HepG2 (cell line): Measurements from ENCODE around the gene CEP128. TPM values are rescaled to one million over a fixed set of nuclear protein-coding genes. Genes with fewer than 3 reads are reported as not detected.

Source experiments
- AFF4 ChIP-seq: sonication (generic); formaldehyde crosslinking; IDR thresholded peaks from 2 replicates; pipeline ENCODE4 v1.4.0; 2020; ENCODE audit warnings: missing genetic modification reagents
- FOXA1 ChIP-seq, 2 experiments: fragments of 450-650 bp in 1 of 2; sonication (generic) in 1 of 2; formaldehyde crosslinking in 1 of 2; IDR thresholded peaks; 2 replicates each; pipeline versions ENCODE4 v1.4.0 to v1.6.1; 2016 to 2020; ENCODE audit warnings: missing genetic modification reagents in 1 of 2
- FOXA3 ChIP-seq: IDR thresholded peaks from 2 replicates; pipeline ENCODE4 v1.6.1; 2016; ENCODE audit warnings: missing genetic modification reagents, missing compliant biosample characterization
- GMEB1 ChIP-seq: sonication (generic); formaldehyde crosslinking; IDR thresholded peaks from 2 replicates; pipeline ENCODE4 v1.5.1; 2020; ENCODE audit warnings: missing genetic modification reagents, mild to moderate bottlenecking, borderline replicate concordance
- HNRNPL ChIP-seq: fragments of 200-400 bp; formaldehyde crosslinking; IDR thresholded peaks from 2 replicates; pipeline ENCODE4 v1.6.1; 2017; ENCODE audit warnings: mild to moderate bottlenecking, low read depth, low read length
- ISX ChIP-seq: sonication (generic); formaldehyde crosslinking; conservative IDR thresholded peaks from 2 replicates; pipeline ENCODE4 v1.5.0; 2020; ENCODE audit warnings: missing genetic modification reagents
- MXD4 ChIP-seq: IDR thresholded peaks from 2 replicates; pipeline ENCODE4 v1.6.1; 2016; ENCODE audit warnings: mild to moderate bottlenecking, missing biosample characterization, missing genetic modification reagents
- PHF20 ChIP-seq: sonication (generic); formaldehyde crosslinking; IDR thresholded peaks from 2 replicates; pipeline ENCODE4 v1.5.0; 2020; ENCODE audit warnings: mild to moderate bottlenecking, missing genetic modification reagents
- POLR2AphosphoS2 ChIP-seq: IDR thresholded peaks from 2 replicates; pipeline ENCODE4 v1.6.1; 2011; ENCODE audit warnings: low read depth, low read length, improper control_type of control experiment
- RBM39 ChIP-seq: fragments of 200-400 bp; formaldehyde crosslinking; IDR thresholded peaks from one replicate; pipeline ENCODE4 v1.6.1; 2018; ENCODE audit warnings: antibody characterized with exemption, mild to moderate bottlenecking, low read depth, low read length; ENCODE audit not compliant: poor library complexity, severe bottlenecking
- REL ChIP-seq: sonication (generic); formaldehyde crosslinking; conservative IDR thresholded peaks from 2 replicates; pipeline ENCODE4 v1.8.0; 2022; ENCODE audit warnings: mild to moderate bottlenecking, missing genetic modification reagents, moderate library complexity
- SALL1 ChIP-seq: sonication (generic); formaldehyde crosslinking; IDR thresholded peaks from 2 replicates; pipeline ENCODE4 v1.8.0; 2022; ENCODE audit warnings: mild to moderate bottlenecking, missing genetic modification reagents
- TCF12 ChIP-seq, 2 experiments: fragments of 450-650 bp in 1 of 2; sonication (generic) in 1 of 2; formaldehyde crosslinking in 1 of 2; IDR thresholded peaks; 2 replicates each; pipeline versions ENCODE4 v1.6.1 to v1.8.0; 2017 to 2022; ENCODE audit warnings: antibody characterized with exemption in 1 of 2, mild to moderate bottlenecking in 1 of 2, missing genetic modification reagents in 1 of 2, moderate library complexity in 1 of 2
- TFDP2 ChIP-seq: sonication (generic); formaldehyde crosslinking; IDR thresholded peaks from 2 replicates; pipeline ENCODE4 v1.4.0; 2020; ENCODE audit warnings: missing genetic modification reagents
- ZNF24 ChIP-seq: fragments of 450-650 bp; IDR thresholded peaks from 2 replicates; pipeline ENCODE4 v1.6.1; 2017; ENCODE audit warnings: antibody characterized with exemption, mild to moderate bottlenecking
- ZNF720 ChIP-seq: sonication (generic); formaldehyde crosslinking; IDR thresholded peaks from 2 replicates; pipeline ENCODE4 v1.4.0; 2020; ENCODE audit warnings: missing genetic modification reagents
- polyA plus RNA-seq, 8 experiments: library from polyadenylated mRNA; depleted of rRNA in 3 of 8; stranded (reverse) in 7 of 8; unstranded in 1 of 8; fragments of >200 nt; fragmentation: Illumina TruSeq in 4 of 8; extraction: Trizol in 4 of 8; gene quantifications; 2 replicates each; pipeline versions ENCODE4 v1.2.1 to v1.2.3, GENCODE V29; 2011 to 2016; ENCODE audit warnings: low read depth in 4 of 8, missing spikeins in 1 of 8, mixed read lengths in 1 of 8; ENCODE audit not compliant: insufficient read depth in 1 of 8
- total RNA-seq, 5 experiments: library from RNA; depleted of rRNA; stranded (reverse); fragments of >200 nt; fragmentation: Illumina TruSeq; extraction: Trizol; gene quantifications; 2 replicates each; pipeline ENCODE4 v1.2.3, GENCODE V29; 2016; ENCODE audit warnings: low read depth in 1 of 5
- TF ChIP-seq, protein P1 (sequence below): sonication (generic); formaldehyde crosslinking; IDR thresholded peaks from 2 replicates; pipeline ENCODE4 v1.4.0; 2020; ENCODE audit warnings: missing genetic modification reagents
- TF ChIP-seq, protein P2 (sequence below): IDR thresholded peaks from 2 replicates; pipeline ENCODE4 v1.6.1; 2012; ENCODE audit warnings: inconsistent platforms

Gene CEP128
- total and polyA plus RNA-seq, 2 of the 13 experiments (the other 11 are each of a cell fraction or from before 2014, with no cell fraction given), result 1.3 to 7.5 TPM

- TF ChIP-seq RBM39, result no peak
- TF ChIP-seq POLR2AphosphoS2, result no peak
- no peak for TF ChIP-seq FOXA1 (IDR thresholded peaks at IDR 0.05)
- no peak for TF ChIP-seq FOXA1 (CRISPR knock-in tag; IDR thresholded peaks at IDR 0.05)
- TF ChIP-seq, protein P1, sequence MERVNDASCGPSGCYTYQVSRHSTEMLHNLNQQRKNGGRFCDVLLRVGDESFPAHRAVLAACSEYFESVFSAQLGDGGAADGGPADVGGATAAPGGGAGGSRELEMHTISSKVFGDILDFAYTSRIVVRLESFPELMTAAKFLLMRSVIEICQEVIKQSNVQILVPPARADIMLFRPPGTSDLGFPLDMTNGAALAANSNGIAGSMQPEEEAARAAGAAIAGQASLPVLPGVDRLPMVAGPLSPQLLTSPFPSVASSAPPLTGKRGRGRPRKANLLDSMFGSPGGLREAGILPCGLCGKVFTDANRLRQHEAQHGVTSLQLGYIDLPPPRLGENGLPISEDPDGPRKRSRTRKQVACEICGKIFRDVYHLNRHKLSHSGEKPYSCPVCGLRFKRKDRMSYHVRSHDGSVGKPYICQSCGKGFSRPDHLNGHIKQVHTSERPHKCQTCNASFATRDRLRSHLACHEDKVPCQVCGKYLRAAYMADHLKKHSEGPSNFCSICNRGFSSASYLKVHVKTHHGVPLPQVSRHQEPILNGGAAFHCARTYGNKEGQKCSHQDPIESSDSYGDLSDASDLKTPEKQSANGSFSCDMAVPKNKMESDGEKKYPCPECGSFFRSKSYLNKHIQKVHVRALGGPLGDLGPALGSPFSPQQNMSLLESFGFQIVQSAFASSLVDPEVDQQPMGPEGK (CRISPR knock-in tag), result no peak
- TF ChIP-seq ZNF24, result no peak
- no peak for TF ChIP-seq MXD4
- TF ChIP-seq, protein P2, sequence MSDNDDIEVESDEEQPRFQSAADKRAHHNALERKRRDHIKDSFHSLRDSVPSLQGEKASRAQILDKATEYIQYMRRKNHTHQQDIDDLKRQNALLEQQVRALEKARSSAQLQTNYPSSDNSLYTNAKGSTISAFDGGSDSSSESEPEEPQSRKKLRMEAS, result peak; percentile 28; the same call in 1 of the 2 replicates
- TF ChIP-seq TCF12 (IDR thresholded peaks at IDR 0.05), result no peak
- no peak for TF ChIP-seq TCF12 (CRISPR knock-in tag; IDR thresholded peaks at IDR 0.05)
- TF ChIP-seq HNRNPL, result 0 out of 2 replicates have a peak, but pooled peaks have one; percentile 33
- TF ChIP-seq TFDP2 (CRISPR knock-in tag), result peak; percentile 99
- TF ChIP-seq ZNF720, result no peak
- no peak for TF ChIP-seq REL (CRISPR knock-in tag)
- TF ChIP-seq ISX, result no peak
- no peak for TF ChIP-seq SALL1 (CRISPR knock-in tag)
- 0 out of 2 replicates have a peak, but pooled peaks have one; percentile 18 for TF ChIP-seq FOXA3
- peak; percentile 35; the same call in 1 of the 2 replicates for TF ChIP-seq GMEB1 (CRISPR knock-in tag)
- no peak for TF ChIP-seq AFF4
- peak; percentile 45; the same call in 1 of the 2 replicates for TF ChIP-seq PHF20 (CRISPR knock-in tag)
- TF ChIP-seq, all 625 proteins: peak for 120
Measured at GRCh38 chr14:80941241-80942185, at the start of gene CEP128 (continued).
